PFSK-1 (cell line): ENCODE measurements around the gene DTX3.

Experiments used
- FOXP2 ChIP-seq: optimal IDR thresholded peaks from 2 replicates; pipeline ENCODE3; 2011; ENCODE audit warnings: borderline replicate concordance, control low read depth, inconsistent platforms; ENCODE audit not compliant: insufficient read depth; ENCODE audit errors: extremely low read length, extremely low read depth
- POLR2AphosphoS5 ChIP-seq: IDR thresholded peaks from 2 replicates; pipeline ENCODE4 v1.6.1; 2012; ENCODE audit warnings: low read depth, mild to moderate bottlenecking, control low read depth, low read length, moderate library complexity
- SIN3A ChIP-seq: IDR thresholded peaks from 2 replicates; pipeline ENCODE4 v1.6.1; 2012; ENCODE audit warnings: mild to moderate bottlenecking, low read length, moderate library complexity, borderline replicate concordance; ENCODE audit not compliant: insufficient read depth
- TAF1 ChIP-seq: IDR thresholded peaks from 2 replicates; pipeline ENCODE4 v1.6.1; 2012; ENCODE audit warnings: low read length, control low read depth, borderline replicate concordance; ENCODE audit not compliant: insufficient read depth
- TF ChIP-seq, protein P1 (sequence below), 2 experiments: IDR thresholded peaks; 2 replicates each; pipeline versions ENCODE4 v1.6.1 to v1.8.0; 2011 to 2012; ENCODE audit warnings: low read depth in 2 of 2, low read length in 2 of 2, control low read depth in 1 of 2, inconsistent platforms in 1 of 2, mild to moderate bottlenecking in 1 of 2, moderate library complexity in 1 of 2; ENCODE audit not compliant: insufficient read depth in 1 of 2

The DTX3 gene

DNA sequence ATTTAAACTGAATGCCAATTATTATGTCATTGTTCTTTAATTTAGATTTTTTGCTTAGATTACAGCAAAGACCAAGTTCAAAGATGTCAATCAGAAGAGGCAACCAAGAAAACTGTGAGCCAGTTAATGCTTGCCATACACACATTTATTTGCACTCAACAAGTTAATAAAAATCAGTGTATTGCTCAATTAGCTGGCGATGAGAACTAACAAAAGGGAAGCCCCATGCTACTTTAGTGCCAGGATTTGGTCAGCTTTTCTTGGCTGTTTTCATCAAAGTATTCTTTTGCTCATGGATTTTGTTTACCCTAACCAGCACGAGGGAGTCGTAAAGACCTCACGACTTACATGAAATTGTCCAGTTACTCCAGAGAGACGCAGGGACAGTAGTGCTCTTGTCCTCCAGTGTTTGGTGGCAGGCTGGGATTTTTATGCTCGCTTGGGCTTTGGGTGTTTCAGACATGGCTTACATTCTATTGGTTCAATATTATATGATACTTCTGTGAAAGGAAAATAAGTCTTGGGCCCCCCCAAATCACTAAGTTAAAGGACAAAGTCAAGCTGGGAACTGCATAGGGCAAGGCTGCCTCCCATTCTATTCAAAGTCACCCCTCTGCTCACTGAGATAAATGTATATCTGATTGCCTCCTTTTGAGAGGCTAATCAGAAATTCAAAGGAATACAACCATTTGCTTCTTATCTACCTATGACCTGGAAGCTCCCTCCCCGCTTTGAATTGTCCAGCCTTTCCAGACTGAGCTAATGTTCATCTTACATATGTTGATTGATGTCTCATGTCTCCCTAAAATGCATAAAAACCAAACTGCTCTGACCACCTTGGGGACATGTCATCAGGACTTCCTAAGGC, 35.8 kb downstream of the DTX3 start:
- TF ChIP-seq FOXP2: no peak
- TF ChIP-seq, protein P1, sequence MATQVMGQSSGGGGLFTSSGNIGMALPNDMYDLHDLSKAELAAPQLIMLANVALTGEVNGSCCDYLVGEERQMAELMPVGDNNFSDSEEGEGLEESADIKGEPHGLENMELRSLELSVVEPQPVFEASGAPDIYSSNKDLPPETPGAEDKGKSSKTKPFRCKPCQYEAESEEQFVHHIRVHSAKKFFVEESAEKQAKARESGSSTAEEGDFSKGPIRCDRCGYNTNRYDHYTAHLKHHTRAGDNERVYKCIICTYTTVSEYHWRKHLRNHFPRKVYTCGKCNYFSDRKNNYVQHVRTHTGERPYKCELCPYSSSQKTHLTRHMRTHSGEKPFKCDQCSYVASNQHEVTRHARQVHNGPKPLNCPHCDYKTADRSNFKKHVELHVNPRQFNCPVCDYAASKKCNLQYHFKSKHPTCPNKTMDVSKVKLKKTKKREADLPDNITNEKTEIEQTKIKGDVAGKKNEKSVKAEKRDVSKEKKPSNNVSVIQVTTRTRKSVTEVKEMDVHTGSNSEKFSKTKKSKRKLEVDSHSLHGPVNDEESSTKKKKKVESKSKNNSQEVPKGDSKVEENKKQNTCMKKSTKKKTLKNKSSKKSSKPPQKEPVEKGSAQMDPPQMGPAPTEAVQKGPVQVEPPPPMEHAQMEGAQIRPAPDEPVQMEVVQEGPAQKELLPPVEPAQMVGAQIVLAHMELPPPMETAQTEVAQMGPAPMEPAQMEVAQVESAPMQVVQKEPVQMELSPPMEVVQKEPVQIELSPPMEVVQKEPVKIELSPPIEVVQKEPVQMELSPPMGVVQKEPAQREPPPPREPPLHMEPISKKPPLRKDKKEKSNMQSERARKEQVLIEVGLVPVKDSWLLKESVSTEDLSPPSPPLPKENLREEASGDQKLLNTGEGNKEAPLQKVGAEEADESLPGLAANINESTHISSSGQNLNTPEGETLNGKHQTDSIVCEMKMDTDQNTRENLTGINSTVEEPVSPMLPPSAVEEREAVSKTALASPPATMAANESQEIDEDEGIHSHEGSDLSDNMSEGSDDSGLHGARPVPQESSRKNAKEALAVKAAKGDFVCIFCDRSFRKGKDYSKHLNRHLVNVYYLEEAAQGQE (IDR thresholded peaks at IDR 0.05; ENCODE audit: insufficient read depth in 1 of 2, low read depth in 2 of 2, low read length in 2 of 2): no peak
- TF ChIP-seq POLR2AphosphoS5: no peak
- no peak for TF ChIP-seq TAF1
- no peak for TF ChIP-seq SIN3A

DNA sequence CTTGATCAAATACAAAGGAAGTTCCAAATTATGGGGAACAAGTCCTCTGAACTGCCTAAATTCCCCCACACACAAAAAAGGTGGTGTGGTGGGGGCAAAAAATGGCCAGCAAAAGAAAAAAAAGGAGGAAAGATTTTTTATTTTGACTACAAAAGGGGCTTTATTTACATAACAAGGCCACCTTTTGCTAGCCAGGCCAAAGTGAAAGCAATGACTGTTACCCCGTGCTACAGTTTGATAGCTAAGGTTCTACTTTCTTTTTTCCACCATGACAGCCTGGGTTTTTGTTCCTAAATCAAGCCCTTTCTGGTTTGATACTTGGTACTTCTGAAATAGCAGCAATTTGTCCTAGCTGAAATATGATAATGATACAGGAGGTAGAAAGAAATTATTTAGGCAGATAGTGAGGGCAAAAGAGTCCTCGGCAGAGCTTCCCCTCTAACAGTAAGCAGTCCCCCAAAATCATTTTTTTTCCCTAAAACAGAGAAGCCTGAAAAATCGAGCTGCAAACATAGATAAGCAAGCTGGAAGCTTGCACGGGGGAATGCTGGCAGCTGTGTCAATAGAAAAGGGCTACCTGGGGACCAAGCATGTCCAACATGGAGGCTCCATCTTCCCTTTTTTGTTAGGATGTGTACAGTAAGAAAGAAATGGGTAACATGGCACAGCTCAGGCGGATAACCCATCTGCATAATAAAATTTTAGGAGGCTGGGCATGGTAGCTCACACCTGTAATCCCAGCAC, 37.2 kb downstream of the DTX3 start:
- no peak for TF ChIP-seq POLR2AphosphoS5
- TF ChIP-seq SIN3A: no peak
- no peak for TF ChIP-seq TAF1

DNA sequence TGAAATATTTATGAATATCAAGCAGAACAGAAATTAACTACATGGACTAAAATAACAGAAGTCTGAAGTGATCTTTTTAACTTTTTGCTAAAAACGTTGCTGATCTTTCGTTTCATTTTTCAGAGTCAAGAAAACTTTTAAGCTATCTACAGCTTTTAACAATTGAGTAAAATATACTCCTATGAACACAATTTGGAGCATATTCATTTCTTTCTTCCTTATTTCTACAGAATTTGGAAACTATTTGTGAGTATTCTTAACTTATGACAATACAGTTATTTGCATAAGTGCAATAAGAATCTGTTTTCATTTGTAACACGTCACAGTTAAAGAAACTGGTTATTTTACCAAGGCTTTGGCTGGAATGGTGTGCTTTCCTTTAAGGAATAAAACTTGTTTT, 49.4 kb downstream of the DTX3 start:
- TF ChIP-seq TAF1 (no peak), FOXP2 (no peak), SIN3A (no peak), POLR2AphosphoS5 (no peak)
- TF ChIP-seq, protein P1 (IDR thresholded peaks at IDR 0.05; ENCODE audit: insufficient read depth in 1 of 2, low read depth in 2 of 2, low read length in 2 of 2): no peak

DNA sequence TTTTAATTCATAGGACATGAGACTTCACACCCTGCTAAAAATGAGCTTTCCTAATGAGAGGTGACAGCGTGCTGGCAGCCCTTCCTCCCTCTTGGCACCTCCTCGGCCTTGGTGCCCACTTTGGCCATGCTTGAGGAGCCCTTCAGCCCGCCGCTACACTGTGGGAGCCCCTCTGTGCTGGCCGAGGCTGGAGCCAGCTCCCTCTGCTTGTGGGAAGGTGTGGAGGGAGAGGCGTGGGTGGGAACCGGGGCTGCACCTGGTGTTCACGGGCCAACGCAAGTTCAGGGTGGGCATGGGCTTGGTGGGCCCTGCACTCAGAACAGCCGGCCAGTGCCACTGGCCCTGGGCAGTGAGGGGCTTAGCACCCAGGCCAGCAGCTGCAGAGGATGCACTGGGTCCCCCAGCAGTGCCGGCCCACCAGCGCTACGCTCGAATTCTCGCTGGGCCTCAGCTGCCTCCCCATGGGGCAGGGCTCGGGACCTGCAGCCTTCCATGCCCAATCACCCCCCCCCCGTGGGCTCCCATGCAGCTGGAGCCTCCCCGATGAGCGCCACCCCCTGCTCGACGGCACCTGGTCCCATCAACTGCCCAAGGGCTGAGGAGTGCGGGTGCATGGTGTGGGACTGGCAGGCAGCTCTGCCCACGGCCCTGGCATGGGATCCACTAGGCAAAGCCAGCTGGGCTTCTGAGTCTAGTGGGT, 51.1 kb downstream of the DTX3 start:
- TF ChIP-seq FOXP2 (no peak), TAF1 (no peak), POLR2AphosphoS5 (no peak), SIN3A (no peak)
- TF ChIP-seq, protein P1 (IDR thresholded peaks at IDR 0.05; ENCODE audit: insufficient read depth in 1 of 2, low read depth in 2 of 2, low read length in 2 of 2): no peak

DNA sequence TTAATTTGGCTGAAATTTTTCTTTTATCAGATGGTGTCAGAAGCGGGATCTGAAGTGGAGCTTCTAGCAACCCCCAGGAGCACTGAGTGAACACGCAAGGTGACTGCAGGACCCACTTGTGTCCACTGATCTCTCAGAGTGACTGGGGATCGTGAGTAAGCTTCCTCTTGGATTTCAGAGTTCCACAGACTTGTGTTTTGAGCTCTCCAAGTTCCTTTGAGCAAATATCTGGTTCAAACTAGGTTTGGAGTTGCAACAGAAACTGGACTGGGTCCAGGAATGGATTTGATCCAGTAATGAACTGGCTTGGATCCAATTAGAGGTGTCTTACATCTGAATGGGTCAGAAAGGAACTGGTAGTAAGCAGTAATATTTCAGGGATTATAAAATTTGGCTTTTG, 53.1 kb downstream of the DTX3 start:
- TF ChIP-seq TAF1 (no peak), FOXP2 (no peak), SIN3A (no peak), POLR2AphosphoS5 (no peak)
- TF ChIP-seq, protein P1 (IDR thresholded peaks at IDR 0.05; ENCODE audit: insufficient read depth in 1 of 2, low read depth in 2 of 2, low read length in 2 of 2): no peak
